Measurements from ENCODE around the gene PRKN.

GRCh38 chr6:162670345-162670744 is 57.2 kb downstream of the PRKN start:
- no peak for TF ChIP-seq CTCF (conservative IDR thresholded peaks at IDR 0.05; ENCODE audit: low read depth, low read length)
- TF ChIP-seq EZH2 (IDR thresholded peaks at IDR 0.05; ENCODE audit: borderline replicate concordance, low read depth, low read length, poor library complexity, severe bottlenecking): no peak

Measured in A673 (cell line).